Endodermal cell (in vitro differentiated cells): Measurements from ENCODE around the gene LINGO4. TPM values are rescaled to one million over a fixed set of nuclear protein-coding genes. Genes with fewer than 3 reads are reported as not detected.

Experiments used
- DNase-seq: peaks from one replicate; pipeline ENCODE4 v3.0.0-alpha.2; 2017
- H3K27ac ChIP-seq: 2 replicates; pipeline ENCODE4 v1.5.1; 2013; ENCODE audit warnings: mild to moderate bottlenecking, low read depth, low read length, moderate library complexity
- H3K27me3 ChIP-seq: 2 replicates; pipeline ENCODE4 v1.6.1; 2013; ENCODE audit warnings: mild to moderate bottlenecking, low read length, moderate library complexity; ENCODE audit not compliant: insufficient read depth, control insufficient read depth, poor library complexity, severe bottlenecking
- H3K36me3 ChIP-seq: 2 replicates; pipeline ENCODE4 v1.7.0; 2013; ENCODE audit warnings: mild to moderate bottlenecking, low read length, moderate library complexity; ENCODE audit not compliant: control insufficient read depth, insufficient read depth
- H3K4me1 ChIP-seq: one replicate; pipeline ENCODE4 v1.7.0; 2013; ENCODE audit warnings: low read length; ENCODE audit not compliant: control insufficient read depth, insufficient read depth
- H3K4me3 ChIP-seq: 2 replicates; pipeline ENCODE4 v1.5.1; 2013; ENCODE audit warnings: mild to moderate bottlenecking, low read length, moderate library complexity
- H3K9ac ChIP-seq: 2 replicates; pipeline ENCODE4 v1.6.1; 2013; ENCODE audit warnings: mild to moderate bottlenecking, low read length, moderate library complexity; ENCODE audit not compliant: poor library complexity, severe bottlenecking; ENCODE audit errors: extremely low read depth
- H3K9me3 ChIP-seq: 2 replicates; pipeline ENCODE4 v1.6.1; 2013; ENCODE audit warnings: mild to moderate bottlenecking, low read length, moderate library complexity; ENCODE audit not compliant: control insufficient read depth
- H3K27ac Mint-ChIP-seq: 2 replicates; pipeline ENCODE4 v1.8.0; 2020; ENCODE audit warnings: mixed read lengths
- H3K27me3 Mint-ChIP-seq: 2 replicates; pipeline ENCODE4 v1.8.0; 2021; ENCODE audit warnings: mild to moderate bottlenecking, mixed read lengths; ENCODE audit not compliant: insufficient read depth
- H3K36me3 Mint-ChIP-seq: 2 replicates; pipeline ENCODE4 v1.8.0; 2020; ENCODE audit warnings: low read depth, mixed read lengths
- H3K4me1 Mint-ChIP-seq: 2 replicates; pipeline ENCODE4 v1.8.0; 2020; ENCODE audit warnings: mixed read lengths
- H3K4me3 Mint-ChIP-seq: 2 replicates; pipeline ENCODE4 v1.8.0; 2020; ENCODE audit warnings: mild to moderate bottlenecking, moderate library complexity, mixed read lengths
- H3K9me3 Mint-ChIP-seq: 2 replicates; pipeline ENCODE4 v1.8.0; 2020; ENCODE audit warnings: mild to moderate bottlenecking, mixed read lengths
- WGBS, 2 experiments: methylation state at CpG; one replicate each; pipeline versions ENCODE4 v1.1.5 to v1.1.7; 2013; ENCODE audit warnings: missing lambda C conversion rate in 2 of 2, mixed read lengths in 1 of 2; ENCODE audit not compliant: insufficient coverage in 1 of 2, insufficient read length in 1 of 2; 5-methylcytosine and 5-hydroxymethylcytosine counted together
- total RNA-seq, 2 donors: library from RNA; stranded (reverse); fragmentation: NEBNext Ultra II Directional in 1 of 2; extraction: Animal tissue kit (Norgen Biotek cat#: 25700) in 1 of 2; gene quantifications; 2 replicates in 1 of 2; 3 replicates in 1 of 2; pipeline ENCODE4 v1.2.1, GENCODE V29; 2021
- TF ChIP-seq, protein P1 (sequence below): fragments of 200-600 bp; sonication (generic); conservative IDR thresholded peaks from 2 replicates; pipeline ENCODE4 v1.5.0; 2021; ENCODE audit warnings: antibody characterized with exemption, mild to moderate bottlenecking

The LINGO4 gene
- total RNA-seq, 2 donors from 2014 or later: not detected

GRCh38 chr1:151807131-151807530 is 1.9 kb upstream of the LINGO4 start:
- no peaks in the 10 kb centered on the region for H3K4me1 ChIP-seq
- no peak for DNase-seq
- H3K9ac ChIP-seq: no peak overlapping the region
- H3K9me3 Mint-ChIP-seq: no peaks in the 10 kb centered on the region
- peaks cover 17% of the 10 kb centered on the region for H3K4me1 Mint-ChIP-seq
- 88 to 95% methylated on average over 3 to 5 of the region's 5 CpGs for WGBS, 2 experiments
- H3K4me3 Mint-ChIP-seq: no peak overlapping the region
- no peaks in the 10 kb centered on the region for H3K9me3 ChIP-seq
- H3K4me3 ChIP-seq: no peak overlapping the region
- H3K36me3 ChIP-seq: no peaks in the 10 kb centered on the region
- no peaks in the 10 kb centered on the region for H3K36me3 Mint-ChIP-seq
- H3K27me3 ChIP-seq: no peaks in the 10 kb centered on the region
- TF ChIP-seq, protein P1, sequence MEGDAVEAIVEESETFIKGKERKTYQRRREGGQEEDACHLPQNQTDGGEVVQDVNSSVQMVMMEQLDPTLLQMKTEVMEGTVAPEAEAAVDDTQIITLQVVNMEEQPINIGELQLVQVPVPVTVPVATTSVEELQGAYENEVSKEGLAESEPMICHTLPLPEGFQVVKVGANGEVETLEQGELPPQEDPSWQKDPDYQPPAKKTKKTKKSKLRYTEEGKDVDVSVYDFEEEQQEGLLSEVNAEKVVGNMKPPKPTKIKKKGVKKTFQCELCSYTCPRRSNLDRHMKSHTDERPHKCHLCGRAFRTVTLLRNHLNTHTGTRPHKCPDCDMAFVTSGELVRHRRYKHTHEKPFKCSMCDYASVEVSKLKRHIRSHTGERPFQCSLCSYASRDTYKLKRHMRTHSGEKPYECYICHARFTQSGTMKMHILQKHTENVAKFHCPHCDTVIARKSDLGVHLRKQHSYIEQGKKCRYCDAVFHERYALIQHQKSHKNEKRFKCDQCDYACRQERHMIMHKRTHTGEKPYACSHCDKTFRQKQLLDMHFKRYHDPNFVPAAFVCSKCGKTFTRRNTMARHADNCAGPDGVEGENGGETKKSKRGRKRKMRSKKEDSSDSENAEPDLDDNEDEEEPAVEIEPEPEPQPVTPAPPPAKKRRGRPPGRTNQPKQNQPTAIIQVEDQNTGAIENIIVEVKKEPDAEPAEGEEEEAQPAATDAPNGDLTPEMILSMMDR: no peak
- H3K27ac ChIP-seq: no peak overlapping the region
- peaks cover 10% of the 10 kb centered on the region for H3K27me3 Mint-ChIP-seq
- no peak overlapping the region for H3K27ac Mint-ChIP-seq

- no peak overlapping the region for H3K4me3 ChIP-seq
- H3K36me3 Mint-ChIP-seq: no peaks in the 10 kb centered on the region
- H3K36me3 ChIP-seq: no peaks in the 10 kb centered on the region
Measured at GRCh38 chr1:151806170-151806569, 951 bp upstream of the LINGO4 start.

DNA sequence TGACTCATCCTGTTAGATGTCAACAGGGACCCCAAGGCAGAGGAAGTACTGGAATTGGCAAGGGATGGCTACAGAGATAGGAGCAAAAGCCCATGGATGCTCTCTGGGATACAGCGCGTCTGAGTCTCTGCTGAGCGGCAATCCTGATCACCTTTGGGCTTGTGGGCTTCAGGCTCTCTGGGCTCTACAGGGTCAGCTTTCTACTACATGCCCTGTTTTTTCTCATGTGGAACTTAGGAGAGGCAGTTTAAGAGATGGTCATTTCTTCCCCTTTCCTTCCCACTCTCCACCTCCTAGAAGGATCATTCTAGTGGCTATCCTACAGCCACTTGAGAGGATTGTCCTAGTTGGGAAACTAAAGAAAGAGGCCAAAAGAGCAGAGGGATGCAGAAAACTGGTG is 1.3 kb downstream of the LINGO4 start:
- peak; percentile 26 for DNase-seq
- H3K27ac Mint-ChIP-seq: no peak overlapping the region
- Histone ChIP-seq H3K27ac (no peak overlapping the region), H3K9me3 (no peaks in the 10 kb centered on the region), H3K27me3 (no peaks in the 10 kb centered on the region), H3K36me3 (no peaks in the 10 kb centered on the region), H3K9ac (no peak overlapping the region), H3K4me3 (no peak overlapping the region), H3K4me1 (no peaks in the 10 kb centered on the region)
- 91% methylated on average over 3 of the region's 3 CpGs; no CpG with 5 or more reads in 1 of the 2 experiments for WGBS, 2 experiments
- no peaks in the 10 kb centered on the region for H3K9me3 Mint-ChIP-seq
- no peak overlapping the region for H3K4me3 Mint-ChIP-seq
- no peaks in the 10 kb centered on the region for H3K36me3 Mint-ChIP-seq
- H3K4me1 Mint-ChIP-seq: peaks cover 6% of the 10 kb centered on the region
- H3K27me3 Mint-ChIP-seq: peaks cover 10% of the 10 kb centered on the region
- TF ChIP-seq, protein P1: no peak

More at GRCh38 chr1:151806170-151806569, 951 bp upstream of the LINGO4 start:
- WGBS, 2 experiments: 93 to 97% methylated on average over 6 to 7 of the region's 7 CpGs
- Histone ChIP-seq H3K27me3 (no peaks in the 10 kb centered on the region), H3K9me3 (no peaks in the 10 kb centered on the region), H3K9ac (no peak overlapping the region), H3K27ac (no peak overlapping the region), H3K4me1 (no peaks in the 10 kb centered on the region)
- TF ChIP-seq, protein P1: no peak
- Mint-ChIP-seq H3K4me1 (peaks cover 17% of the 10 kb centered on the region), H3K27ac (no peak overlapping the region), H3K9me3 (no peaks in the 10 kb centered on the region), H3K27me3 (peaks cover 10% of the 10 kb centered on the region), H3K4me3 (no peak overlapping the region)
- DNase-seq: no peak
